Activated naive CD8-positive, alpha-beta T cell treated with anti-CD3 and anti-CD28 coated beads, Interleukin-2, amount 50 U/mL, for 16 hours (primary cell): ENCODE results near the gene NOL11.
"Not testable (repeated sequence)": the region's sequence is repeated elsewhere in the genome, so short reads cannot be mapped to it uniquely, and the experiment has no call there.

Experiments used
- DNase-seq: peaks from one replicate; pipeline ENCODE4 v3.0.0-alpha.2; 2020; ENCODE audit warnings: low read depth, low spot score

NOL11 gene

DNA sequence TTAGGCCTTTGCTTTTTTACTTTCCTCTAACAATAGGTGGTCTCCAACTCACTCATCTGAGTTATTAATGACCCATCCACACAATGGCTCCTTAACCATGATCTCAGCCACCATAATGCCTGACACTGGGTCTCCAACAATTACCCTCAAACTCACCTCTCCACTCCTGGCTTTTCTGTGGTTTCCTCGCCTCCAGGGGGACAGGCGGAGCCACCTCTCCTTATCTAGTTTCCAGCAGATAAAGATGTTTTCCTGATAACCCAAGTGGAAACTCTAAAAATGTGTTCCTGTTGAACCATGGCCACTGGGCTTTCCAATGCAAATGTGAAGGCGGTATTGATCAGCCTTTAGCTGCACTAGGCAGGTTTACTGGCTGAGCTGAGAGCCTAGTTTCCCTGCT, 9.4 kb upstream of the NOL11 start:
- DNase-seq, result no peak

DNA sequence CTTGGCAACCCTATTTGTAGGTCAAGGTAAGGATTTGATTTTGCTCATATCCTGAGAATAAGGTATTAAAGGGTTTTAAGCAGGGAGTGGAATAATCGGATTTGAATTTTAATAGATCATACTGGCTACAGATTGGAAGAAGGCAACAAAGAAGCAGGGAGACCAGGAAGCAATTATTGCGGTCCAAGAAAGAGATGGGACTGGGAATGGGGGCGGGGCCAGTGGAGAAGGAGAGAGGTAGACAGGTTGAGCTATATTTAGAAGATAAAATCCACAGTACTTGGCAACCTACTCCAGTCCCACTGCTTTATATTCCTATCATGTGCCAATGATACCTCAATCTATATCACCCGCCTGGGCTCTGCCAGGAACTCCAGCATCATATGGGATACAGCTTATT, 5.8 kb upstream of the NOL11 start:
- no peak for DNase-seq

DNA sequence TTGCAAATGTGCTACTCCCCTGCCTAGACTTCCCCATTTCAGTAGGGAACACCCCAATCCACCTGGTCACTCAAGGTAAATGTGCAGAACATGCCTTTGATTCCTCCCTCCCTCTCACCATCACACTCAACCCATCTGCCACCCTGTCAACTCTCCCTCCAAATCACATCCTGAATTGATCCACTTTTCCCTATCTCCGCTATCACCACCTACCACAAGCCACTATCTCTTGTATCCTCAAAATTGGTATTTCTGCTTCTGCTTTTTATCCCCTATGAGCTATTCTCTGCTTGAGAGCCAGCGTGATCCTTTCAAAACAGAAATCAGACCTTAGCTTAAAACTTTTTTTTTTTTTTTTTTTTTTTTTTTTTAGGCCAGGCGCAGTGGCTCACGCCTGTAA, 5.4 kb upstream of the NOL11 start:
- no peak for DNase-seq

DNA sequence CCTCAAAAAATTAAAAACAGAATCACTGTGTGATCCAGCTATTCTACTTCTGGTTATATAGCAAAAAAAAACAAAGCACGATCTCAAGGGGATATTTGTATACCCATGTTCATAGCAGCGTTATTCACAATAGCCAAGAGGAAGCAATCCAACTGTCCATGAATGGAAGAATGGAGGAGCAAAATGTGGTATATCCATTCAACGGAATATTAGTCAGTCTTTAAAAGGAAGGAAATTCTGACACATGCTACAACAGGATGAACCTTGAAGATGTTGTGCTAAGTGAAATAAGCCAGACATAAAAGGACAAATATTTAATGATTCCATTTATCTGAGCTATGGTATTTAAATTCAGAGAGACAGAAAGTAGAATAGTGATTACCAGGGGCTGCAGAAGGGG, 4.6 kb upstream of the NOL11 start:
- no peak for DNase-seq

DNA sequence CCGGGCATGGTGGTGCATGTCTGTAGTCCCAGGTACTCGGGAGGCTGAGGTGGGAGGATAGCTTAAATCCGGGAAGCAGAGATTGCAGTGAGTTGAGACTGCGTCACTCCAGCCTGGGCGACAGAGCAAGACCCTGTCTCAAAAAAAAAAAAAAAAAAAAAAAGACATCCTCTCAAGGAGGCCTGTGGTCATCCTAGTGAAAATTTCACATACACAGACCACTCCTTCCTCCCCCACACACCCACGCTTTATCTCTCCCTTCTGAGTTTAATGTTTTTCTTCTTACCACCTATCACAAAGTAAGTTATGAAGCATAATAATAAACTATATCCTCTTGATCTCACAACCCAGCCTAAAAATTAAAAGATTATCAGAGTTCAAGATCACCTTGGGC, 1.3 kb upstream of the NOL11 start:
- no peak for DNase-seq

DNA sequence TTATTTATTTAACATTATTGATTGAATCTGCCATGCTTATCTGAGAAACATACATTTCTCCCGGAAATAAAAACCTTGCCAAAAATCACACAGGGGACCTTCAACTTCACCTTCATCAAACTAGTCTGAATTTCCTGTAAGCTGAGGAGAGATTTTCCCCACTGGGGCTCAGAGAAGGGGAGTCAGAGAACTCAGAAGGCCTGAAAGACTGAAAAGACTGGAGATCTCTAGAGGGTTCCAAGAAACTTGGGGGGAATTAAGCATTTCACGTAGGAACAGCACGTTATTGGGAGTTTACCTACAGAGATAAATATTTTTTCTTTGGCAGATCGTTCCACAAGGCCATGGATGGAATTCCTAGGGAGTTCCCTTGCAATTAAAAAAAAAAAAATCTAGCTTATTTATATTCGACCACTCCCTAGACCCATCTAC, 528 bp upstream of the NOL11 start:
- DNase-seq, result no peak

DNA sequence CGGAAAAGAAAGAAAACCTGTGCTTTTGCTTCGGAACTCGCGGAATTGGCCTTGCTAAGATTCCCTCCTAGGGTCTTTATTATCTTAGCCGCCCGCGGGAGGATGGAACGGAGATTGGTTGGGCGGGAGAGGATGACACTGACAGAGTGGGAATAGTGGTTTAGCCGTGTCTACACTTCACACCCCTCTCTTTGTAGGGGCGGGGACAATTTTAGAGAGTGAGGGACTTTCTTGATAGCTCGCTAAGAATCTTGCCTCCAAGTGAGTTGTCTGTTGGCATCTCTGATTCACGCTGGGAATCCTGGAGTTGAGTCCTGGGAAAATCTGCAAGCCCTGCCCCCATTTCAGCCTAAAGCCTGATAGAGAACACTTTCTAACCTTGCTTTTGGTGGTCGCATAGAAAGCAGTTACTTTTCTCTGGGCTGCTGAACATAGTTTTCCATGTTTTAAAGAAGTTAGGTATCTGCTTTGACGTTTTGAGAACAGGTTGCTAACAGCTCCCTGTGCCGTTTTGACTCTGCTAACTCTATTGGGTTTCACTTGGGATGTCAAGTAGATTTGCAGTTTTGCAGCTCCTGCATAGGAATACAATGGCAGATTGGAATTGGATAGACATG, 697 bp downstream of the NOL11 start:
- DNase-seq, result no peak

DNA sequence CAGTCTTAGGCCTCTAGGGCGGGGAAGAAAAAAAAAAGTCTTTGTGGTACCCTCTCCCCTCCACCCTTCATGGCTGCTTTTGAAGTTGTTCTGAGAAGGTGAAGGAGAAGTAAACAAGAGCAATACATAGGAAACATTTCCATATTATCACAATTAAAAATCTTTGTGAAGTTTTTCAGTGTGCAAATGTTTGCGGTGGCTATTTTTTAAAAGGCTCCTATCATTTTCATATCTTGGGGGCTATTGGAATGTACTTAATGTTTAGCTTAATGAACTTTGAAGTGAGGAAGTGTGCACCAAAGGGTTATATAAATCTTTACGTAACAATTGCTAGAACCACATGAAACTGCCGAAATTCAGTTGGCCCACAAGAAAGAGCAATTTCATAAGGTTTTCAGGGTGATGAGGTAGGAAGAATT, 7.6 kb downstream of the NOL11 start:
- no peak for DNase-seq

DNA sequence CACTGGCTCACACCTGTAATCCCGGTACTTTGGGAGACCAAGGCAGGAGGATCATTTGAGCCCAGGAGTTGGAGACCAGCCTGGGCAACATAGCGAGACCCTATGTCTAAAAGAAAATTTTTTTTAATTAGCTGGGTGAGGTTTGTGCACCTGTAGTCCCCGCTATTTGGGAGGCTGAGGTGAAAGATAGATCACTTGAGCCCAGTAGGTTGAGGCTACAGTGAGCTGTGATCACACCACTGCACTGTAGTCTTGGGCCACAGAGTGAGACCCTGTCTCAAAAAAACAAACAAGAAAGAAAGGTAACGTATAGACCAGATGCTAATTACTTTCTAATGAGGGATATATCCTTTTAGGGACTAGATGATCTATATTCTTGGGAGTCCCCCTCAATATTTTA, 8.1 kb downstream of the NOL11 start:
- no peak for DNase-seq

DNA sequence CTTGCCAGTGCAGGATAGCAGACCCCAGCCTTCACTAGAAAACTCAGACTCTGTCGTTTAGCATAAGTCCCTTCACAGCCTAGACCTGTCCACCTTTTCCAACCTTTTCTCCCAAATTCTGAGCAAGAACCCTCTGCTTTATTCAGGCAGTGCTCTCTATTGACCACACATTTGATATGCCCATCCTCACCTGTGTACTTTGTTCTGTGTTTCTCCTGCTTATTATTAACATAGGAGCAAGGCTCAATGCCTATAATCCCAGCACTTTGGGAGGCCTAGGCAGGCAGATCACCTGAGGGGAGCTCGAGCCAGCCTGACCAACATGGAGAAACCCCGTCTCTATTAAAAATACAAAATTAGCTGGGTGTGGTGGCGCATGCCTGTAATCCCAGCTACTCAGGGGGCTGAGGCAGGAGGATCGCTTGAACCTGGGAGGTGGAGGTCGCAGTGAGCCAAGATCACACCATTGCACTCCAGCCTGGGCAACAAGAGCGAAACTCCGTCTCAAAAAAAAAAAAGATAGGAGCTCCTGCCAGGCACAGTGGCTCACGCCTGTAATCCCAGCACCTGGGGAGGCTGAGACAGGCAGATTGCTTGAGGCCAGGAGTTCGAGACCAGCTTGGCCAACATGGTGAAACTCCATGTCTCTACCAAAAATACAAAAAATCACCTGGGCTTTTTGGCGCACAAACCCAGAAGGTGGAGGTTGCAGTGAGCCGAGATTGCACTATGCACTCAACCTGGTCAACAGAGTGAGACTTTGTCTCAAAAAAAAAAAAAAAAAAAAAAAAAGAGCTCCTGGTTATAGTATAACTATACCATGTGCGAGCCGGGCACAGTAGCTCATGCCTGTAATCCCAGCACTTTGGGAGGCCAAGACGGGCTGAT, 9.7 kb downstream of the NOL11 start:
- not testable (repeated sequence) for DNase-seq

DNA sequence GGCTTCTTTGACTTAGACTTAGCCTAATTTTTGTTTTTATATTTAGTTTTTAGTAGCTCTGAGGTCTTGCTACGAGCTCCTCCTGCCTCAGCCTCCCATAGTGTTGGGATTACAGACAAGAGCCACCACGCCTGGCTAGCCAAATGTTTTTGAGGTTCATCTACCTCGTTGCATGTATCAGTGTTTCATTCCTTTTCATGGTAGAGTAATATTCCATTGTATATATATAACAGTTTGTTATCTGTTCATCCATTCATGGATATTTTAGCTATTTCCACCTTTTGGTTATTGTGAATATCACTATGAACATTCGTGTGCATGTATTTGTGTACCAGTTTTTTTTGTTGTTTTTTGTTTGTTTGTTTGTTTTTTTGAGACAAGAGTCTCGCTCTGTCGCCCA, 12.2 kb downstream of the NOL11 start:
- DNase-seq, result no peak

DNA sequence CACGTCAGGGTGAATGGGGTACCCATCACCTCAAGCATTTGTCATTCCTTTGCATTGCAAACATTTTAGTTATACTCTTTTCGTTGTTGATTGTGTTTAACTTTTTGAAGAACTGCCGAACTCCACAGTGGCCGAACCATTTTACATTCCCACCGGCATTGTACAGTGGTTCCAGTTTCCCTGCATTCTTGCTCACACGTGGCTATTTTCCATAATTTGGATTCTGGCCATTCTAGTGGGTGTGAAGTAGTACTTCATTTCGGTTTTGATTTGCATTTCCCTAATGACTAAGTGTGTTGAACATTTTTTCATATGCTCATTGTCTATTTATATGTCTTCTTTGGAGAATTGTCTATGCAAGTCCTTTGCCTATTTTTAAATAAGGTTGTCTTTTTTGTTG, 13.0 kb downstream of the NOL11 start:
- no peak for DNase-seq

DNA sequence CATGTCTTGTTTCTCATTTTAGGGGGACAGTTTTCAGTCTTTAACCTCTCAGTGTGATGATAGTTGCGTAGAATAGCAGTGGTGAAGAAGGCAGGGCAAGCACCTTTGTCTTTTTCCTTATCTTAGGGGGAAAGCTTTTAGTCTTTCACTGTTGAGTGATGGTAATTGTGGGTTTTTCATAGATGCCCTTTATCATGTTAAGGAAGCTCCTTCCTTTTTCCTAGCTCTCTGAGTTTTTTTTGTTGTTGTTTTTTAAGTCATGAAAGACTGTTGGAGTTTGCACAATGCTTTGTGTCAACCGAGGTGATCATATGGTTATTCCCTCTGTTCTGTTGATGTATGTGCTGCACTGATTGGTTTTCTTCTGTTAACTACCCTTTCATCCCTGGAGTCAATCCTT, 15.7 kb downstream of the NOL11 start:
- DNase-seq, result no peak

DNA sequence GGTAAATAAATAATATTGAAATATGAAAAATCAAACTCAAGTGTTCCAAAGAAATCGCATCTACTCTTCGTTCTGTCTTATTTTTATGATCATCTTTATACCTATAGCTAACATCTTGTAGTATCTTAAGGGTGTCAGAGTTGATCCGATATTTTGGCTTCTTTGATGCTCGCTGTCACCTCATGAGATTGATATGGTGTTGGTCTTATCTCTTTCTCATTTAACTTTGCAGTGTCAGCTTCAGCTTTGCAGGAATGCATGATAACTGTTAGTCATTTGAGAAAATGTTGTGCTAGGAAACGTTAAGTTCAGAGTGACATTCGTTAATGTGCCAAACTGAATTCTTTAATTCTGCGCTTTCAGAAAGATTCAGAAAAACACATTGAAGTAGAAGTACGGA, 19.4 kb downstream of the NOL11 start:
- DNase-seq, result no peak

DNA sequence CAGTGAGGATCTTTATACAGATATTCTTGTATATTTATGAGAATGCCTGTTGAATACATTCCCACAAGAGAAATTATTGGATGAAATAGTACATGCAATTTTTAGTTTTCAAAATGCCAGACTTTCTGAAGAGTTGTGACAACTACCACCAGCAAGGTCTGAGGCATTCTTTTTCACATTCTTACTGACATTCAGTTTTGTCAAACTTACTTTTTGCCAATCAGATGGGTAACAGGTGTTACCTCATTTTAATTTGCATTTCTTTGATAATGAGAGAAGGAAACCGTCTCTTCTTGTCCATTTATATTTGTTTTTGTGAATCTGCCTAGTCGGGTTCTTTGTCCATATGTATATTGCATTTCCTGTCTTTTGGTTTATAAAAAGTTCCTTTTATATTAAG, 24.3 kb downstream of the NOL11 start:
- no peak for DNase-seq

DNA sequence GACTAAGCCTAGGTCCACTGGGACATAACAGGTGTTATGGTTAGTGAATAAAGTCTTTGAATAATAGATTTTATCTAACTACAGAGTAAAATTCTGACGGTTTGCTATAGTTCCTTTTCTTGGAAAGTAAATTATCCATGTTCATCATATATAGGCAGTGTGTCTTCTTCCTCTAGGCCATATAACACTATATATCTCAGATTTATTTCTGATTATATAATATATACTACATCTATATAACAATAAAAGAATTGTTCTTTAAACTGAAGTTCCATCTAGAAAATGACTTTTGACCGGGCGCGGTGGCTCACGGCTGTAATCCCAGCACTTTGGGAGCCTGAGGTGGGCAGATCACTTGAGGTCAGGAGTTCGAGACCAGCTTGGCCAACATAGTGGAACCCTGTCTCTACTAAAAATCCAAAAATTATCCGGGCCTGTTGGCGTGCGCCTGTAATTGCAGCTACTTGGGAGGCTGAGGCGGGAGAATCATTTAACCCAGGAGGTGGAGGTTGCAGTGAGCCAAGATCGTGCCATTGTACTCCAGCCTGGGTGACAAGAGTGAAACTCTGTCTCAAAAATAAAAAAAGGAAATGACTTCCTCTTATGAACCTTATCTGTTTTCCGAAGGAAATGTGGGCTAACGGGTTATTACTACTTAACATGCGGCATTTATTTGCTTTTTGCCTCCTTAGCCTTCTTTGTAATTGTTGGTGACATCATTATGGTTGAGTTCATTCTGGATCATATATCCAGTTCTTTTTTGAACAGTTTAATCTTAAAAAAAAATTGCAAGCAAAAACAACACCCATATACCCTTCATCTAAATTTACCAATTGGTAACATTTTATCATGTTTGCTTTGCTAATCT, 29.2 kb downstream of the NOL11 start:
- DNase-seq, result no peak

DNA sequence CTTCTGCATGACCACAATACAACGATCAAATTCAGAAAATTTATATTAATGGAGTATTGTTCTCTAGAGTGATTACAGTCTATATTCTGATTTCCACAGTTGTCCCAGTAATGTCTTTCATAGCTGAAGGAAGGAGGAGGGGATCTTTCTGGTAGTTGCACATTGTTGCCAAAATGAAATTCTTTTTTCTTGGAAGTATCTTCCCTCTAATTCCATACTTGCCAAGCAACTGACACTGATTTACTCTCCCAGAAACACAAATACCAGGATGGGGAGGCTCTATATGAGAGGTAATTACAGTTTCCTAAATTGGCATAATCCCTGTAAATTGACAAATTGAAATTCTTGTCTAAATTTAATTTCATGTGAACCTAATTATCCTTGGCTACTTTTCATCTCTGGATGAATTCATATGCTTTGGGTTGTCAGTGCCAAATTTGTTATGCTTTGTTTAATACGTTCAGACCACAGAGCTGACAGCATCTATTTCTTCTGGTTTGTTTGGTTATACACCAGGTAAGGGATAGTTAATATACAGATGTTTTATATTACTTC, 30.0 kb downstream of the NOL11 start:
- DNase-seq, result no peak

DNA sequence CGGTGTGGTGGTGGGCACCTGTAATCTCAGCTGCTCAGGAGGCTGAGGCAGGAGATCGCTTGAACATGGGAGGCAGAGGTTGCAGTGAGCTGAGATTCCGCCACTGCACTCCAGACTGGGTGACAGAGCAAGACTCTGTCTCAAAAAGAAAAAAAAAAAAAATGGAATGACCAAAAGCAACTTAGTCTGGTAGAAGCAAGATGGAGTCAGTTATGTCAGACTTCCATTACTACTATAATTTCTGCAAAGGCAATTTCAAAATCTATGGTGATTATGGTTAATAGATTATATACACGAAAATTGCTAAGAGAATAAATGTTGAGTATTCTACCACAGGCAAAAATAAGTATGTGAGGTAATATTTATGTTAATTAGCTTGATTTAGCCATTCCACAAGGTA, 32.3 kb downstream of the NOL11 start:
- DNase-seq, result no peak

DNA sequence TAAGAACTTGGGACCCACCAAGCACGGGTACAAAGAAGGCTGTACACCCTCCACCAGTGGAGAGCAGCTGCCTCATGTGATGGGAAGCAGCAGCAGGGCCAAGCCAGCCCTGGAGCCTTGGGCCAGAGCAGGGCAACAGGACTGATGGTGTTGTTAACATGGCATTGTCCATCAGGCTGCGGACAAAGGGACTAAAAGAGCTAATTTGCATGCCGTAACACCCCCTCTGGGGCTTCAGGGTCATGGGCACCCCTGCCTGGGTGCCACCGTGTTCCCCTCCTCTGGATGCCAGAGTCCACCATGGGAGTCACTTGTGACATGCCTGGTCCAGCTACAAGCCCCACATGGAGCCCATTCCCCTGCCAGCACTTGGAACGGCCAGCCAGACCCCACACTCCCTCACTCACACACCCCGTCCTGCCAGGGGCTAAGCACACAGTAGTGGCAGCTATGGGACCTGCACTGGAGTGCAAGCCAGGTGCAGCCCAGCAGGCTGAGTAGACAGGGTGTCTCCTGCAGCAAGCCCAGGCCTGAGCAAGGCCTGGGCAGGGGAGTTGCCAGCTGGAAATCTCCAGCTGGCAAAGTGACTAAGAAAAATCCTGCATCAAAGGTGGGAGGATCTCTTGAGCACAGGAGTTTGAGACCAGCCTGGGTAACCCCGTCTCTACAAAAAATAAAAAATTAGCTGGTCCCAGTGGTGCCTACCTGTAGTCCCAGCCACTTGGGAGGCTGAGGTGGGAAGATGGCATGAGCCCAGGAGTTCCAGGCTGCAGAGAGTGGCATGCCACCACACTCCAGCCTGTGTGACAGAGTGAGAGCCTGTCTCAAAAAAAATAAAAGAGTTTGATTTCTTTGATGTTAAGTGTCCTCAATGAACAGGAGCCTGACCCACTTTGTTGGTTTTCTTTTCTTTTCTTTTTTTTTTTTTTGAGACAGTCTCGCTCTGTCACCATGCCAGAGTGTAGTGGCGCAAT, 33.7 kb downstream of the NOL11 start:
- DNase-seq, result no peak

DNA sequence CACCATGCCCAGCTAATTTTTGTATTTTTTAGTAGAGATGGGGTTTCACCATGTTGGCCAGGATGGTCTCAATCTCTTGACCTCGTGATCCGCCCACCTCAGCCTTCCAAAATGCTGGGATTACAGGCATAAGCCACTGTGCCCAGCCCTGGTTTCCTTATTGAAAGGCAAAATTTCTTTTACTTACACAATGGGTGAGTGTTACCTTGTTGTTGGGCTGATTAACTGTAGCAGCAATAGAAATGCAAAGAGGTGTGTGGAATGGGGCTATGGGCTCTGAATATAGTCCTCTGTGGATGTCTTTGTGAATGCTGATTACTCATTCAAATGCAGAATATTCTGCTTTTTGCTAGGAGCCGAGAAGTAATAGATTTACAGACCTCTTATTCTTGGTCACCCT, 34.4 kb downstream of the NOL11 start:
- DNase-seq, result not testable (repeated sequence)

DNA sequence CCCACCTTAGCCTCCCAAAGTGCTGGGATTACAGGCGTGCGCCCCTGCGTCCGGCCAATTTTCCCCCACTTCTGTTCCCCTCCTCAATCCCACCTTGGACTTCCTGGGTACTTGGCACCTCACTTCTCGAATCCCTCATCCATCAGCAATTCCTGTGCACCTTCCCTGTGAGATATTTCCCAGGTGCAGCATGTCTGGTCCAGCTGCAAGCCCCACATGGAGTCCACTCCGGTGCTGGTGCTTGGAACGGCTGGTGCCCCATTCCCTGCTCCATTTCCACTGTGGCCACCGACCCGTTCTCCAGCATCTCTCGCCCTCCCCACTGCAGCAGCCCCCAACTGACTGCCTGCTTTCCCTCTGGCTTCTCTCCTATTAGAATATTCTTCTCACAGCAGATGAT, 35.3 kb downstream of the NOL11 start:
- DNase-seq, result no peak
